Lower leg skin (tissue), 4 donors: ENCODE measurements around the gene TSR3. TPM values are rescaled to one million over a fixed set of nuclear protein-coding genes. Genes with fewer than 3 reads are reported as not detected.

ENCODE experiments used
- DNase-seq, 2 donors: peaks; one replicate each; pipeline ENCODE4 v3.0.0-alpha.2; 2019; ENCODE audit warnings: low spot score in 2 of 2
- H3K4me3 ChIP-seq: fragments of 200-600 bp; sonication (generic); 2 replicates; pipeline ENCODE4 v1.5.1; 2017; ENCODE audit warnings: mild to moderate bottlenecking, low read depth; ENCODE audit not compliant: poor library complexity, severe bottlenecking
- CTCF ChIP-seq, 3 donors: fragments of 450-650 bp; IDR thresholded peaks; one replicate each; pipeline ENCODE4 v1.5.1; 2016; ENCODE audit warnings: antibody characterized with exemption in 3 of 3, mild to moderate bottlenecking in 3 of 3, moderate library complexity in 2 of 3
- POLR2A ChIP-seq, 2 donors: fragments of 450-650 bp; IDR thresholded peaks; one replicate each; pipeline ENCODE4 v1.6.1; 2016 to 2017; ENCODE audit warnings: antibody characterized with exemption in 2 of 2, mild to moderate bottlenecking in 1 of 2, moderate library complexity in 1 of 2
- WGBS, 2 donors: methylation state at CpG; one replicate each; pipeline ENCODE4 v1.1.5; 2018; 5-methylcytosine and 5-hydroxymethylcytosine counted together
- intact Hi-C: fragments of 100-400 bp; cut with DNase I; formaldehyde crosslinking; loops from one replicate; pipeline ENCODE4 v1.15.0; 2023; ENCODE audit warnings: low total_unique reads
- total RNA-seq, 4 donors: library from RNA; depleted of rRNA; stranded (reverse); fragments of >200 nt; gene quantifications; one replicate each; pipeline ENCODE4 v1.1.0, GENCODE V29; 2016

The TSR3 gene
- total RNA-seq, 4 donors from 2014 or later, result 76.8 to 106 (median 90.5) TPM

GRCh38 chr16:1361685-1362360, 10.1 kb upstream of the TSR3 start:
- 94 to 96% methylated on average over 41 to 43 of the region's 43 CpGs for WGBS, 2 donors
- no peak overlapping the region for H3K4me3 ChIP-seq
- no peak for TF ChIP-seq CTCF (IDR thresholded peaks at IDR 0.05)
- no peak for TF ChIP-seq POLR2A (IDR thresholded peaks at IDR 0.05)
- DNase-seq, result no peak
- intact Hi-C loops, result no loop called here

GRCh38 chr16:1357906-1358566, 6.4 kb upstream of the TSR3 start:
- no peak for DNase-seq
- TF ChIP-seq POLR2A (IDR thresholded peaks at IDR 0.05) (no peak), CTCF (IDR thresholded peaks at IDR 0.05) (no peak)
- intact Hi-C loops, result loop anchor here (10.0 kb wide), 1 partner anchor 47 kb away; no protein-coding TSS in a partner anchor
- no peak overlapping the region for H3K4me3 ChIP-seq
- 69 to 73% methylated on average over 19 of the region's 19 CpGs for WGBS, 2 donors

GRCh38 chr16:1356061-1356900, 4.6 kb upstream of the TSR3 start:
- TF ChIP-seq POLR2A (IDR thresholded peaks at IDR 0.05), result no peak
- no peak for TF ChIP-seq CTCF (IDR thresholded peaks at IDR 0.05)
- no peak for DNase-seq
- 79 to 82% methylated on average over 18 to 28 of the region's 33 CpGs for WGBS, 2 donors
- intact Hi-C loops, result loop anchor here (10.0 kb wide), 1 partner anchor 49 kb away; no protein-coding TSS in a partner anchor
- no peak overlapping the region for H3K4me3 ChIP-seq

- DNase-seq, result no peak
- intact Hi-C loops, result loop anchor here (10.0 kb wide), 1 partner anchor 49 kb away; no protein-coding TSS in a partner anchor
- TF ChIP-seq POLR2A (IDR thresholded peaks at IDR 0.05) (no peak), CTCF (IDR thresholded peaks at IDR 0.05) (no peak)
- 85 to 88% methylated on average over 15 of the region's 15 CpGs for WGBS, 2 donors
- H3K4me3 ChIP-seq, result no peak overlapping the region
Measured at GRCh38 chr16:1355591-1355990, 3.9 kb upstream of the TSR3 start.

- WGBS, 2 donors, result 75 to 77% methylated on average over 49 of the region's 49 CpGs
- no peak overlapping the region for H3K4me3 ChIP-seq
- no peak for TF ChIP-seq CTCF (IDR thresholded peaks at IDR 0.05)
- no peak for DNase-seq
- intact Hi-C loops, result loop anchor here (10.0 kb wide), 1 partner anchor 50 kb away; no protein-coding TSS in a partner anchor
Measured at GRCh38 chr16:1354815-1355540, 3.3 kb upstream of the TSR3 start.
